Right atrium auricular region (tissue), 2 donors: ENCODE measurements around the gene CYP2A6. TPM values are rescaled to one million over a fixed set of nuclear protein-coding genes. Genes with fewer than 3 reads are reported as not detected.
A peak's percentile ranks its signal among the peaks of the same experiment; 100 is the strongest.

Experiments used
- DNase-seq: peaks from one replicate; pipeline ENCODE4 v3.0.0-alpha.2; 2019; ENCODE audit warnings: low spot score
- H3K27ac ChIP-seq, 2 donors: fragments of 200-600 bp; sonication (generic); 1 replicate in 1 of 2; 2 replicates in 1 of 2; pipeline ENCODE4 v1.5.1; 2016 to 2019
- H3K27me3 ChIP-seq, 2 donors: fragments of 200-600 bp; sonication (generic); one replicate each; pipeline versions ENCODE4 v1.5.1 to v1.6.0; 2017 to 2019
- H3K36me3 ChIP-seq: fragments of 200-600 bp; sonication (generic); one replicate; pipeline ENCODE4 v1.5.1; 2016
- H3K4me1 ChIP-seq, 2 donors: fragments of 200-600 bp; sonication (generic); one replicate each; pipeline versions ENCODE4 v1.5.1 to v1.6.0; 2017 to 2019
- H3K4me3 ChIP-seq, 2 donors: fragments of 200-600 bp; sonication (generic); 1 replicate in 1 of 2; 2 replicates in 1 of 2; pipeline ENCODE4 v1.5.1; 2017 to 2019; ENCODE audit warnings: mild to moderate bottlenecking in 1 of 2, moderate library complexity in 1 of 2
- H3K9me3 ChIP-seq, 2 donors: fragments of 200-600 bp; sonication (generic); one replicate each; pipeline ENCODE4 v1.5.1; 2019
- CTCF ChIP-seq, 2 donors: fragments of 200-600 bp; sonication (generic); IDR thresholded peaks; one replicate each; pipeline ENCODE4 v1.5.1; 2019; ENCODE audit warnings: antibody characterized with exemption in 2 of 2
- total RNA-seq, 2 donors: library from RNA; depleted of rRNA; stranded (reverse); fragments of >200 nt; gene quantifications; one replicate each; pipeline ENCODE4 v1.1.0, GENCODE V29; 2016

Gene CYP2A6
- total RNA-seq, 2 donors from 2014 or later: not detected

GRCh38 chr19:40808021-40808325 lies 42.3 kb downstream of the CYP2A6 start:
- Histone ChIP-seq H3K36me3 (peaks cover 32% of the 10 kb centered on the region), H3K27me3 (no peaks in the 10 kb centered on the region), H3K27ac (peak overlapping the region; percentile 86 to 96), H3K9me3 (no peaks in the 10 kb centered on the region), H3K4me3 (no peak overlapping the region), H3K4me1 (peaks cover 3 to 89% of the 10 kb centered on the region in 2 donors)
- no peak for DNase-seq
- no peak for TF ChIP-seq CTCF (IDR thresholded peaks at IDR 0.05)

GRCh38 chr19:40807147-40808020 lies 42.9 kb downstream of the CYP2A6 start:
- Histone ChIP-seq H3K27ac (peak overlapping the region; percentile 86 to 96), H3K36me3 (peaks cover 32% of the 10 kb centered on the region), H3K4me1 (peaks cover 3 to 90% of the 10 kb centered on the region in 2 donors), H3K9me3 (no peaks in the 10 kb centered on the region), H3K27me3 (no peaks in the 10 kb centered on the region), H3K4me3 (no peak overlapping the region)
- DNase-seq: no peak
- peak in 1 of 2 donors; percentile 30 for TF ChIP-seq CTCF (IDR thresholded peaks at IDR 0.05)

- H3K4me1 ChIP-seq: peaks cover 3 to 92% of the 10 kb centered on the region in 2 donors
- H3K4me3 ChIP-seq: peak overlapping the region in 1 of 2 donors; percentile 20
- H3K9me3 ChIP-seq: no peaks in the 10 kb centered on the region
- peaks cover 37% of the 10 kb centered on the region for H3K36me3 ChIP-seq
- H3K27me3 ChIP-seq: no peaks in the 10 kb centered on the region
- TF ChIP-seq CTCF (IDR thresholded peaks at IDR 0.05): peak; percentile 74 to 89
- peak overlapping the region; percentile 86 to 96 for H3K27ac ChIP-seq
- peak; percentile 90 for DNase-seq
Measured at GRCh38 chr19:40806423-40807146, 43.7 kb downstream of the CYP2A6 start.

GRCh38 chr19:40805258-40805868 lies 44.9 kb downstream of the CYP2A6 start:
- H3K4me1 ChIP-seq: peaks cover 3 to 99% of the 10 kb centered on the region in 2 donors

GRCh38 chr19:40804783-40805242 lies 45.4 kb downstream of the CYP2A6 start:
- peaks cover 3 to 99% of the 10 kb centered on the region in 2 donors for H3K4me1 ChIP-seq
- peak in 1 of 2 donors; percentile 16 for TF ChIP-seq CTCF (IDR thresholded peaks at IDR 0.05)
- peaks cover 52% of the 10 kb centered on the region for H3K36me3 ChIP-seq
- peak overlapping the region; percentile 86 to 96 for H3K27ac ChIP-seq
- H3K4me3 ChIP-seq: no peak overlapping the region
- H3K27me3 ChIP-seq: no peaks in the 10 kb centered on the region
- H3K9me3 ChIP-seq: no peaks in the 10 kb centered on the region
- DNase-seq: no peak

More at GRCh38 chr19:40805258-40805868, 44.9 kb downstream of the CYP2A6 start:
- H3K4me3 ChIP-seq: no peak overlapping the region
- H3K36me3 ChIP-seq: peaks cover 50% of the 10 kb centered on the region
- no peaks in the 10 kb centered on the region for H3K27me3 ChIP-seq
- DNase-seq: no peak
- H3K9me3 ChIP-seq: no peaks in the 10 kb centered on the region
- peak overlapping the region; percentile 86 to 96 for H3K27ac ChIP-seq
- TF ChIP-seq CTCF (IDR thresholded peaks at IDR 0.05): no peak
